CD4-positive, alpha-beta T cell treated with Interleukin-17A for 1 hour (primary cell): ENCODE measurements around the gene BRF1.
"Not testable (repeated sequence)": the region's sequence is repeated elsewhere in the genome, so short reads cannot be mapped to it uniquely, and the experiment has no call there.

ENCODE experiments used
- DNase-seq: peaks from one replicate; pipeline ENCODE4 v3.0.0-alpha.2; 2020

BRF1 gene

DNA sequence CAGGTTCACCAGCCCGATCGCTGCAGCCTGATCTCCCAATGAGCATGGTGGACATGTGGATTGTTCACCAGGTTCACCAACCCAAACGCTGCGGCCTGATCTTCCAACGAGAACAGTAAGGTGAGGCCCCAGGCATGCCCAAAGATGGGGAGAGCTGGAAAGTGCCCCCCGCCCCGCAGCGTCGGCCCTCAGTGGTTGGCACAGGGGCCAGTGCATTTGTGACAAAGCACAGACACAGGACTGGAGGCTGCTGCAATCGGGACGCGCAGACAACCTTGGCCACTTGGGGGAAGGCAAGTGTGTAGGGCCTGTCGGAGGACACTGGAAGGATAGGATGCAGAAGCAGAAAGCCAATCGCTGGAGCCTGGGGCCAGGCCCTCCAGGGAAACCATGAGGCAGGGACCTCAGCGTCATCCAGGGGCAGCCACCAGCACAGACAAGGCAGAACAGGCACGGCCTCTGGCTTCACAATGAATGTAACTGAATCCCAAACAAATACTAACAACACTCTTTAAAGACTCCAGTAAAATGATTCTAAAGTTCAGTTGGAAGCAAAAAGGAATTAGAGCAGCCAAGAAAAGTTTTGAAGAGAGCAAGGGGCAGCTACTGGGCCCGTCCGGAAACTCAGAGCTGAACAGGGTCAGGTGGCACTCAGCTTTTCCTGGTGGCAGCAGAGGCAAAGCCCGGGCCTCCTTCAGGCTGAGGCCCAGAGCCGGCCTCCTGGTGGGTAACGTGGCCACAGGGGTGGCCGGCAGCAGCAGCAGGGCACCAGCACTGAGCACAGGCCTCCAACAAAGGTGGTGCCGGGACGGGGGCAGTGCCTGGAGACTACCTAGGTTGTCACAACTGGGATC lies 13.3 kb downstream of the BRF1 start:
- DNase-seq, result no peak

DNA sequence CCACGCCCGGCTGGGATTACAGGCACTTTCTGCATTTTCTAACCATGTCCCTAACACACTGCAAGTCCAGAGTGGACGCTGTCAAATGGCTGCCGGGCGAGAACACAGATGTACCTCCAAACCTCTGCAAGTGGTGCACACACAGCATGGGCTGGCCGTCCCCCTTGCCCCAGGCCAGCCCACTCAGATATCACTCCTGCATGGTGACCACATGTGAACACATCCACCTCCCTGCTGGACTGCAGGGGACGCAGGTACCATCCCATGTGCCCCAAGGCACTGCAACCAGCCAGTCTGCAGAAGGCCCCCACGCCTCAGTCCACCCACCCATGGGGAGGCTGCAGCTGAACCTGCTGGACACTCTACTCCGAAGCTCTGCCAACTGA lies 14.0 kb downstream of the BRF1 start:
- DNase-seq, result no peak

DNA sequence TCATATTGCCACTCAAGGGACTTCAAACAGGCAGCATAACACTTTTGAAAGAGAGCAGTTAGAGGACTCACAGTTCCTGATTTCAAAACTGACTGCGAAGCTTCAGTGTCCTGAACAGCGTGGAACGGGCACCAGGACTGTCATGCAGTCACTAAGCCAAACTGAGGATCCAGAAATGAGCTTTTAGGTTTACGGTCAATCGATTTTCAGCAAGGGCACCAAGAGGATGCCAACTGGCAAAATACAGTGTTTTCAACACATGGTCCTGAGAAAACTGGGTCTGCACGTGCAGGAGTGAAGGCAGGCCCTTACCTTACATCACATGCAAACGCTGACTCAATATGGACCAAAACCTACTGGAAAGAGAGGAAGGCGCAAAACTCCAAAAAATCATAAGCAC lies 15.6 kb downstream of the BRF1 start:
- DNase-seq, result no peak

DNA sequence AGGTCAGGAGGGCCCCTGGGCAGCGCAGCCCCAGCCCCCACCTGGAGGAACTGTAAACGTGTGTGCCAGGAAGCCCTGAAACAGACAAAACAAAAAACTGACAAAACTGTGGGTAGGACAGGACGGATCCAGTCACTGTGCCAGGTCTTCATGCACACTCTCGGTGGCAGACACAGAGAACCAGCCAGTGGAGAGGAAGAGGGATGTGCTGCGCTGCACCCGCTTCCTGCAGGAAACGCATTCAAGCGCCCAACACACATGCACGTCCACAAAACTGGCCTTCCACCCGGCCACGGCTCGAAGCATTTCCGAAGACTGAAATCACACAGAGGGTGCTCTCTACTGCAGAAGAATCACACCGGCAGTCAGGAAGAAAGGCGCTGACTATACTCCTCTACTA lies 16.9 kb downstream of the BRF1 start:
- no peak for DNase-seq

DNA sequence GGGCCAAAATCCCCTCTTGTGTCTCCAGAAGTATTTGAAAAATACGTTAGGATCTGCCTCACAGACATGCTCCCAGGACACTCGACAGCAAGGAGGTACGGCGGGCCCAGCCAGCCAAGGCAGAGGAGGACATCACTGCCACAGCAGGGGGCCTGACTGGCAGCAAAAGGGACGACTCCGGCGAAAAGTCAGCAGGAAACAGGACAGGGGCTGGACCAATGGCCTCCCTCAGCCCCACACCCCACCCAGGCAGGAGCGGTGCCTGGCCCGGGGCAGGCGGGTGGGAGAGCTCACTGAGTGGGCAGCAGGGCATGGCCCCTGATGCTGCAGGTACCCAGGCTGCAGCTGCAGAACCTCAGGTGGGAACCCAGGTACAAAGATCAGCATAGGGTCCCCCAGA lies 17.8 kb downstream of the BRF1 start:
- no peak for DNase-seq

DNA sequence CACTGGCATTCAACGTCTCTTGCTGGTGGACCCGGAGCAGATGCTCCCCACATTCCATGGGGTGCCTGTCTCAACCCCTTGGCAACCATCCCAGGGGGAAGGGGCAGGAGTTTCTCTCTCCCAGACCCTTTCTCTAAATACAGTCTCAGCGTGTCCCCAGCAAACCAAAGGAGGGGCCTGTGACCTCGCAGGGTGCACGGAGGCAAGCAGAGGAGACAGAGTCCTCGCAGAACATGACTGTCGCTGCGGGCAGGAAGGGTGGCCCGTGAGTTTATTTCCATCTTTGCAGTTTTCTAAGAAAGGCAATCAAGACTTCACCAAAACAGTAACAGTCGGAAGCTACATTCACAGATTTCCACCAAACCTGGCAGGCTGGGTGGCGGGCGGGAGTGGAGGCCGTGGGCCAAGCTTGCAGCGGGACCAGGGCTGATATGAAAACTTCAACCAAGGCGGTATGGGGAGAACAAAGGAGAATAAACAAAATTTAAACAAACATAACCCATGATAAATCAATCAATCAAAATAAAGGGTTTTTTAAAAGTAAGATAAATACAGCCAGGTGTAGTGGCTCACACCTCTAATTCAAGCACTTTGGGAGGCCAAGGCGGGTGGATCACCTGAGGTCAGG lies 18.6 kb downstream of the BRF1 start:
- no peak for DNase-seq

DNA sequence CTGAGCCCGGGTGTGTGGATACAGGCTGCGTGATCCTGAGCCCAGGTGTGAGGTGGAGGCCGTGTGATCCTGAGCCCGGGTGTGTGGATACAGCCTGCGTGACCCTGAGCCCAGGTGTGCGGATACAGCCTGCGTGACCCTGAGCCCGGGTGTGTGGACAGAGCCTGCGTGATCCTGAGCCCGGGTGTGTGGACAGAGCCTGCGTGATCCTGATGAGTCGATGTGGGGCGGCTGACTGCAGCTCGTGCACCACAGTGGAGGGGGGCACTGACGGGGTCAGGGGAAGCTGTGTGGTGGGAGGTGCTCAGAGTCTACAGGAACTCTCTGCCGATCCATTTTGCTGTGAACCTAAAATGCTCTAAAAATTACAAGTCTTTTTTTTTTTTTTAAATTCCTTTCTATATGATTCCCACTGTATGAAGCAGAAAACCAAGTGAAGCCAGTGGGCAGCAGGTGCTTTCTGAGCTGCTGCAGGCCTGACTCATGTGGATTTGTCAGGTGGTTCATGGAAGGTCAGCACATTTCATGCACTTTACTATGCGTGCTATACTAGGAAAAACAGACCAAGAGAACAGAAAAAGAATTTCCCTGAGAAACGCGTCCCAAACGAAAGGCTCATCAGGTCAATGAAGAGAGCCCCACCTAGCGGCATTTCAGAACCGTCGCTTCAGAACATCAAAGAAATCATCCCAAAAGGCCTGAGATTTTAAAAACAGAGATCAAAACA lies 19.3 kb downstream of the BRF1 start:
- peak; percentile 47 for DNase-seq

DNA sequence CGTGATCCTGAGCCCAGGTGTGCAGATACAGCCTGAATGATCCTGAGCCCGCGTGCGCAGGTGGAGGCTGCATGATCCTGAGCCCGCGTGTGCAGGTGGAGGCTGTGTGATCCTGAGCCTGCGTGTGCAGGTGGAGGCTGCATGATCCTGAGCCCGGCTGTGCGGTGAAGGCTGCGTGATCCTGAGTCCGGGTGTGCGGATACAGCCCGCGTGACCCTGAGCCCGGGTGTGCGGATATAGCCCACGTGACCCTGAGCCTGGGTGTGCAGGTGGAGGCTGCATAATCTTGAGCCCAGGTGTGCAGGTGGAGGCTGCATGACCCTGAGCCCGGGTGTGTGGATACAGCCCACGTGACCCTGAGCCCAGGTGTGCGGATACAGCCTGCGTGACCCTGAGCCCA lies 20.3 kb downstream of the BRF1 start:
- DNase-seq, result no peak

DNA sequence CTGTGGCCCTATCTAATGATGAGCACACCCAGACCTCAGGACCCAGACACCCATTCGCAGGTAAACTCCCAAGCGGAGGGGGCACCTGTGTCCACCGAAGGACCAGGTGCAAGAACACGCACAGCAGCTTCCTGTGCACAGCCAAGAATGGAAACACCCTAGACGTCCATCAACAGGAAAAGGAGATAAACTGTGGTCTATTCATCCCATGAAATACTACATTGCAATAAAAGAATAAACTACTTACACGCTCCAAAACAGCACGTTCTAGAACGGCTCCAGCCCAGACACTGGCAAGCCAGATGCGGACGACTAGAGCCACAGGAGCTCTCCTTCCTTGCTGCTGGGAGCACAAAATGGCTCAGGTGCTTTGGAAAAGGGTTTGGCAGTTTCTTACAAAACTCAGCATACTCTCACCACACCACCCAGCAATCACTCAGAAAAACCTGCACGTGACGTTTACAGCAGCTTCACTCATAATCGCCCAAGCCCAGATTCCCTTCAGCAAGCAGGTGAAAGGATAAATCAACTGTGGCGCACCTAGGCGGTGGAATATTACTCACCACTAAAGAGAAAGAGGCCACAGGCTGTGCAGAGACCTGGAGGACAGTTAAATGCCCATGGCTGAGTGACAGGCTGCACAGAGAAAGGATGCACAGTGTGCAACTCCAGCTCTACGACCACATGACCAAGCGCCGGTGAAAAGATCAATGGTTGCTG lies 21.0 kb downstream of the BRF1 start:
- DNase-seq, result no peak

DNA sequence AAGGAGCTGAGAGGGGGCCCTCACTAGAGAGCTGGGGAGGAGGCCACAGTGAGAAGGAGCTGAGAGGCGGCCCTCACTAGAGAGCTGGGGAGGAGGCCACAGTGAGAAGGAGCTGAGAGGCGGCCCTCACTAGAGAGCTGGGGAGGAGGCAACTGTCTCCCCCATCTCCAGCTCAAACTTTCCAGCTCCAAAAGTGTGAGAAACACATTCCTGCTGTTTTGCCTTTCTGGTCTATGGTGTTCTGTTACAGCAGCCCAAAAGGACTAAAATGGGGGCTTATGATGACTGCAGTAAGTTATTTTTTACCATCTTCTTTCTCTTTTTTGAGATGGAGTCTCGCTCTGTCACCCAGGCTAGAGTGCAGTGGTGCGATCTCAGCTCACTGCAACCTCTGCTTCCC lies 23.4 kb downstream of the BRF1 start:
- DNase-seq, result not testable (repeated sequence)

DNA sequence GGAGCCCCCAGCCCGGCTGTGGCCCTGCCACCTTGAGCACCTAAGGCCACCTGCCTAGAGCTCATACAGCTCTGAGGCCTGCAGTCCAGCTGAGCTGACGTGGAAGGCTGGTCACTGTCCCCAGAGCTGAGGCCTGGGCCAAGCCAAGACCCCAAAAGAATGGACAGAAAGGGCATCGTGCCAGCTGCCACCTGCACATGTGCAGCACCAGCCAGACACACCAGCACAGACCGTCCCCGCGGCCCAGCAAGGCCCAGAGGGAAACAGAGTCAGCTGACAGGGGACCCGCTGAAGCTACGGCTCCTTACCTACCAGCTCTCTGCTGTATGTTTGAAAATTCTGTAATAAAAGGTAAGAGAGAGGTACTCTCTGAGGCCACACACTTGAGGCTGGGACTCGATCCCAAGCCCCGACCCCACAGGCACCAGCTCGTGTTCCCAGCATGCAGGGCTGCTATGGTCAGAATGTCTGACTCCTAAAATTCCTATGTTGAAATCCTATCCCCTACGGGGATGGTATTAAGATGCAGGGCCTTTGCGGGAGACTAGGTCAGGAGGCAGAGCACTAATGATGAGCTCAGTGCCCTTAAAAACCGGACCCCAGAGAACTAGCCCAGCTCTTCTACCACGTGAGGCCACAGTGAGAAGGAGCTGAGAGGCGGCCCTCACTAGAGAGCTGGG lies 25.4 kb downstream of the BRF1 start:
- DNase-seq, result no peak

DNA sequence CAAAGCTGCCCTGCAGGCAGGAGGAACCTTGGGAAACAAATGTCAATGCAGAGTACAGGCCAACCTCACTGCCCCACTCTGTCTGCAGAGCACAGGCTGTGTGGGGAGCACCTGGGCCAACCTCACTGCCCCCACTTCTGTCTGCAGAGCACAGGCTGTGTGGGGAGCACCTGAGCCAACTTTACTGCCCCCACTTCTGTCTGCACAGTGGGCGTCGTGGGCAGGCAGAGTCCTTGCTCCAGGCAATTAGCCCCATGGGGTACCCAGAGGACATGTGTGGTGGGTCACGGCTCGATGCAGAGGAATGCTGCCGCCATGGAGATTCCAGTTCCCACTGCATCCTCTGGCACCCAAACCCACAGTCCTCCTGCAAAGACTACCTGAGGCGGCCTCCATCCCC lies 26.2 kb downstream of the BRF1 start:
- no peak for DNase-seq

DNA sequence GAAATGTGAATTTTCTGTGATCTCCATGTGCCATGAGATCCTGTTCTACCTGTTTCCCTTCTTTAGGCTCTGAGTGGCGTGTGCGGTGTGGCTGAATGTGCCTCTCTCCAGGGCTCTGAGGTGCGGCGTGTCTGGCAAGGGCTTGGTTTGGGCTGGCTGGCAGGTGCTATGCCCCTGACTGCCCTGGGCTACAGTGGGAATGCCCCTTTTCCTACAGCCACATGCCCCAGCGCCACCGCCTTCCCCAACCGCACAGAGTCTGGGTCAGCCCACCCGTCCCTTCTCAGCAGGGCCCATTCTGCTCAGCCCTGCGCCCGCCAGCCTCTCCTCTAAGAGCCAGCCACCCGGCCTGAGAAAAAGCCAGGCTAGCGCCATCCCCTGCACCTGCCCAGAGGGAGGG lies 27.7 kb downstream of the BRF1 start:
- no peak for DNase-seq

DNA sequence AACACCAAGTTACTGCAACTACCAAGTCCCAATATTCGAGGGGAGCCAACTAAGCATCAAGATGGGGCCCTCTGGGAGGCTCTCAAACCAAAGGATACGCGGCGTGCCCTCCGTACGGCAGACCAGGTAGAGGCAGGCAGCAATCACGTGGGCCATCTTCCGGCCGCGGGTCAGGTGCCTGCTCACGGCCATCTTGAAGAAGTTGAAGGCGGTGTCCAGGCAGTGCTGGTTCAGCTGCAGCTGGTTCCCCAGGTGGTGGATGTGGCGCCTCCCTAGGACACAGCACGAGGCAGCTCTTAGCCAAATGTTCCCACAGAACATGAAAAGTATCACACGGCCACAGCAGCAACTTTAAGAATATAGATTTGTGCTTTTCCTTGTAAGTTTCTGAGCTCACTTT lies 28.2 kb downstream of the BRF1 start:
- no peak for DNase-seq

DNA sequence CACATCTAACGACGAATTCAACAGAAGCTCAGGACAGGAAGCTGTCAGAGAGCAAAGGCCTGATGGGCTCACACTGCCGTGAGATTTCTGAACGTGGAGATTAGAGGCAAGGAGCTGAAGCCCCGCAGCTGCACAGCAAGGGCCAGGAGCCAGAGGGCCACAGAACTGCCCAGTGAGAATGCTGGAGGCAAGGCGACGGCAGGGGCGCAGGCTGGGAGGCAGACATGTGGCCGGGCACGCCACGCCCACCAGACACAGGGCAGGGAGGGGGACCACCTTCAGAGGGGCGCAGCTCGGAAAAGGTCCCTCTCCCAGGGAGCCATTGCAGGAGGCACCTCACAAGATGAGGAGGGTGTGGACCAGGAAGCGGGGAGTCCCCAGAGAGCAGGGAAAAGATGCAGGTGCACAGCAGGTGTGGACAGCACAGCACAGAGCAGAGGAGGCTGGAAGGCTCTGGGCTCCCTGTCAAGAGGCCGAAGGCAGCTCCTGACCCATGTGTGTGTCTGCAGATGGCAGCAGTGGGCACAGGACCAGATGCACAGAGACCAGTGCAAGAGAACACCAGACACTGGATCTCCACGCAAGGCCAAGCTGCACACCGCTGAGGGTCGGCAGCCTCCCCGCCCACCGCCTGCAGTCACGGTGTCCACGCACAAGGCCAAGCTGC lies 29.4 kb downstream of the BRF1 start:
- no peak for DNase-seq

DNA sequence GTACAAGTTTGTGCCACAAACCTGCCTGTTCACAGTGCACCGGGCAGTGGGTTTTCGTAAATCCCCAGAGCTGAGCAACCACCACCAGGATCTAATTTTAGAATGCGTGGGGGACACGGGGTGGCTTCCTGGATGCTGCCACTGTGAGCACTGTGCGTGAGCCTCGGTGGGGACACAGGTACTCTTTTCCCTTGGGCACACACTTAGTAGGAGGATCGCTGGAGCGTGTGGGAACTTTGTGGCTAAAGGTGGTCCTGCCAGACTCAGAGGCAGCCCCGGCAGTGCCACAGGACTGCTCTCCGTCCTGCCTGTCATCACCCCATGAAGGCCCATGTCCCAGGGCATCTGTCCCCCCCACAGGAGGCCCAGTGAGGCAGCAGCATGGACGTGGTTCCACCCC lies 31.4 kb downstream of the BRF1 start:
- no peak for DNase-seq

DNA sequence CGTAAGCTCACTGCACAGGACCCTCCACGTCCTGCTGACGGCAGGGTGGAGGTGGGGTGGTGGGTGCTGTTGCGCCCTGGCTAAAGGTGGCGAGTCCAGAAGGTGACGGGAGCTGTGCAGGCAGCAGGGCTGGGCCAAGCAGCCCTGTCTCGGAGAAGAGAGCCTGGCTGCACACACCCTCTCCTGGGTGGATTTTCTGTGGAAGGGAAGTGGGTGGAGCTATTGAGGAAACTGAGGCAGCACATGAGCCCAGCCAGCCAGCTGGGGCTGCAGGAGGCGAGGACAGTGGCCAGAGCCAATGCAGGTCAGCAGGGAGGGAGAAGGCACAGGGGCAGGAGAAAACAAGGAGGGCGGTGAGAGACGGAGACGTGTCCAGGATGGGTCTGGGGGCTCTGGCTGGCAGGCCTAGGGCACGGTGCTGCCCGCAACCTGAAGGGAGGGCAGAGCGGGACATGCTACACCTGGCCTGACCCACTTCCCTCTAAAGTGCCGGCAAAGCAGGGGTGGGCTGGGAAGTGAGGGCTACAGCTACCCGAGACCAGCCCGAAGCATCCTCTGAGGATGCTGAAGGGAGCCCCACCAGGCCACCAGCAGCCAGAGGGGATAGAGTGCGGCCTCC lies 32.0 kb downstream of the BRF1 start:
- no peak for DNase-seq

DNA sequence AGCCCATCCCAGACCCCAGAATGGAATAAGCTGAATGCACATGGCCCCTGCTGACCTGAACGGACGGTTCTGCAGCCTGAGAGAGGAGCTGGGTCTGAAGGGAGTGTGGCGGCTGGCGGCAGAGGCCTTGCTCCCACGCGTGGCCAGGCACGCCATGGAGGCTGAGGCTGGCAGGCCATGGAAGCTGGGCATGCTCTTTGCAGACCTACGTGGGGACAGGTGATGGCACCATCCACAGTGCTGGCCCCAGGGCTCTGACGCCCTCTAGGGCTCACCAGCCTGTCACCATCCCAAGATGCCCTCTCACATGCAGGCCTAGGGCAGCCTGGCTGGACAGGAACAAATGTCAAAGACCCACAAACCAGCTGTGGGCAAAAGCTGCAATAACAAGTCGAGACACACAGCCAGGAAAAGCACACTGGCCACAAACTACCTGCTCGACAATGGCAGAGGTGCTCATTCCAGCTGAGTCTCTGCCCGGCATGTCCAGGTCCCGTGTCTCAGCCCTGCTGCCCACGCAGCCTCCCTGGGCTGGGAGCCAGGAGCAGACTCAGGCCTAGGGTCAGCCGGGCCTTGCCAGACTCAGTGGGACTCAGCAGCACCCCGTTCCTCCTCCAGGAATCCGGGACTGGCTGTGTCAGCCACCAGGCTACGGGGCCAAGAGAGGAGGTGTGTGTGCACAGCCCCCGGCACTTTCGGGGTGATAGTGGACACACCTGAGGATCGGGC lies 32.8 kb downstream of the BRF1 start:
- DNase-seq, result no peak

DNA sequence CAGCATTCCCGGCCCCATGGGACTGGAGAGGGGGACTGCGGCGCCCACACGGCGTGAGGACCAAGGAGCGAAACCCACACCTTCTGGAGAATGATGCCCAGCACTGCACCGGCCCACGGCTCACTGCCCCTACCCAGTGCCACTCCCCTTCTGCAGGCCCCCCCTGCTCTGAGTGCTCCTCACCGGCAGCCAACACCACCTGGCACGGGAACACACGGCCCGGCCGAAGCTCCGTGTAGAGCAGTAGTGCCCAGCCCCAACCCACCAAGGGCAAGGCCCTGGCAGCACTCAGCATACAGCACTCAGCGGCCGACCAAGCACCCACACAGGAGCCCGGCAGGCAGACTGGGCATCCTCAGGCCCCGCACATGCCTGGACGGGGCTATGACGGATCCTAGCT lies 39.0 kb downstream of the BRF1 start:
- DNase-seq, result no peak

DNA sequence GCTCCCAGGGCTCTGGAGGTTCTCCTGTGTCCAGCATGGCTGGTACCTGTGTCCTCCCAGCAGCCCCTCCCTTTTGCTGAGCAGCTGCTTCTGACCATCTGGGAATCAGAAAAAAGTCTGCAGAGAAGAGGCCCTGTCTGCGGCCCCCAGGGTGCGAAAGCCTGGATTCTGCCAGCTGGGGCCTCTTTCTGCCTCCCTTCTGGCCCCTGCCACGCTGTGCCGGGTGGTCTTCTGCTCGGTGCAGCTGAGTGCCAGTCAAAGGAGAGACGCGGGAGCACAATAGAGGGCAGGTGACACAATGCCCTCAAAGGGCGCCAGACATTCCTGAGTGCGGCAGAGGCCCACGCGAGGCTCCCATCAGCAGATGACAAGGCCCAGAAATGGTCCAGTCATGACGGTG lies 39.8 kb downstream of the BRF1 start:
- no peak for DNase-seq

DNA sequence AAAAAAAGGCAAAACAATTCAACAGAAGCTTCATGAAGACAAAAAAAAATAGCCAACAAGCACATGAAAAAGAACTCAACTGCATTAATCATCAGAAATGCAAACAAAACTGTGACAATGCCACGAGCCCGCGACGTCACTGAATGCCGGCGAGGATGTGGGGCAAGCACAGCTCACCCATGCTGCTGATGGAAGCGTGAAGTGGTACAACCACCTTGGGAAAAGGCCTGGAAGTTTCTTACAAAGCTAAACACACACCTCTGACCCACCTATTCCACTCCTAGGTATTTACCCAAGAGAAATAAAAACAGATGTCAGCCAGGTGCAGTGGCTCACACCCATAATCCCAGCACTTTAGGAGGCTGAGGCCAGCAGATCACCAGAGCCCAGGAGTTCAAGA lies 42.0 kb downstream of the BRF1 start:
- no peak for DNase-seq
